HG02642 (cell line): ENCODE results near the gene SUGP2.
"Not testable (repeated sequence)": the region's sequence is repeated elsewhere in the genome, so short reads cannot be mapped to it uniquely, and the experiment has no call there.

Experiments used
- ATAC-seq: cut with Tn5 transposase; IDR thresholded peaks from one replicate; pipeline ENCODE4 v1.9.1; 2021; ENCODE audit warnings: mild to moderate bottlenecking; ENCODE audit not compliant: unreplicated experiment, poor library complexity

The SUGP2 gene

DNA sequence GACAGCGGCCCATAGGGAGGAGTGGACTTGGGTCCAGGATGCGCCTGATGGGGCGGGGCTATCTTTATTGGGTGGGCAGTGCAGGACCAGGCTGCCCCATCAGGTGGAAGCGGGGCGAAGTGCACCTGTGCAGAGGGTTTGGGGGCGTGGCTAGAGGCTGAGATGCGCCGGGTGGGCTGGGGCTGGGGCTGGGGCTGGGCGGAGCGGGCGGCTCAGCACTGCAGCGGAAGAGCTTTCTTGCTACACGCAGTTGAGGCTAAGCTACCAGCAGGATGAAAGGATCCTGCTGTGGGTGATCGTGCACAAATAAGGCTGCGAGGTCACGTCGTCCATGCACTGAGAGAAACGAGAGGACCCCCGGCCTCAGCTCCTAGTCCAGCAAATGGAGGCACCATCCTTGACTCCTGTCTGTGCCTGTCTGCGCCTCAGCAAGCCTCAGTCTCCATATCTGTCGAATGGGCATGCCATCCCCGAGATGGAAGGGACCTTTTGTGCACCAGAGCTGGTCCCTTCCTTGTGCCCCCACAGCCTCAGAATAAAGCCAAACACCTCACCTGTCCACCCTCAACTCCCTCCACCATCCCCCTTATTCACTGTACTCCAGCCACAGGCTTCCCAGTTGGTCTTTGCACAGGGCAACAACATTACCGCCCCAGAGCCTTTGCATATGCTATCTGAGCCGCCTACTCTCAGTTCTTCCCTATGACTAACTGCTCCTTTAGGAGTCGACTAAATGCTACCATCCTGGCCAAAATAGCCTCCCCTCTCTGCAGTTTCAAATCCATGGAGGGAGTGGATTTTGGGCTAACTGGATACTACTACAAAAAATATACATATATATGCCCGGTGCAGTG lies 71.3 kb downstream of the SUGP2 start:
- ATAC-seq: no peak

DNA sequence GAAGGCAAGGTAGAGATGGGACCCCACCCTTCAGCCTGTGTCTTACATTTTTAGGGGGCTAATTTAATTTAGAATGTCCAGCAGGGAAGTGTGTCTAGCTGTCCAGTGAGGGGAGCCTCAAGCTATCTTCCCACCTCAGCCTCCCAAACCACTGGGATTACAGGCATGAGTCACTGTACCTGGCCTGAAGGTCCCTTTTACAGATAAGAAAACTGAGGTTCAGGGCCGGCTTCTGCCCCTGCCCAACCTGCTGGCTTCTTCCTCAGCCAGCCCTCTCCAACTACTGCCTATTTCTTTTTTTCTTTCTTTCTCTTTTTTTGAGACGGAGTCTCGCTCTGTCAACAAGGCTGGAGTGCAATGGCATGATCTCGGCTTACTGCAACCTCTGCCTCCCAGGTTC lies 72.9 kb downstream of the SUGP2 start:
- no peak for ATAC-seq

GRCh38 chr19:18955042-18955441 lies 78.3 kb downstream of the SUGP2 start:
- ATAC-seq: no peak

GRCh38 chr19:18954094-18954493 lies 79.2 kb downstream of the SUGP2 start:
- no peak for ATAC-seq

- not testable (repeated sequence) for ATAC-seq
These were observed 80.8 kb downstream of the SUGP2 start for GRCh38 chr19:18952364-18953003.

DNA sequence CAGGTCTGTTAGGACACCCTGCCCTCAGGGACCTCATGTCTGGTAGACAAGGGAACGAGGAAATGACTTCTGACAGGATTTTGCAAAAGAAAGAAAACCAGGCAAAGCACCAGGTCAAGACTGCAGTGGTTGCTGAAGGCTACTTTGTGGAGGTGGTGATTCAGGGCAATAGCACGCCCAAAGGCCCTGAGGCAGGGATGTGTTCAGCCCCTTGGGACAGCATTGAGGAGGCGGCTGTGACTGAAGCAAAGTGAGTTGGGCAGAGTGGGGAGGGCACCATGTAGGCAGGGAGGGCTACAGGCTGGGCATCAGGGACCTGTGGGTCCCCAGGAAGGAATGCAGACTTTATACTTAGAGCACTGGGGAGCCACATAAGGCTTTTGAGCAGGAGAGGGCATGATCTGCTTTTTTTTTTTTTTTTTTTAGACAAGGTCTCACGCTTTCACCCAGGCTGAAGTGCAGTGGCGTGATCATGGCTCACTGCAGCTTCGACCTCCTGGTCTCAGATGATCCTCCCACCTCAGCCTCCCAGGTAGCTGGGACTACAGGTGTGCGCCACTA lies 81.5 kb downstream of the SUGP2 start:
- ATAC-seq: no peak

DNA sequence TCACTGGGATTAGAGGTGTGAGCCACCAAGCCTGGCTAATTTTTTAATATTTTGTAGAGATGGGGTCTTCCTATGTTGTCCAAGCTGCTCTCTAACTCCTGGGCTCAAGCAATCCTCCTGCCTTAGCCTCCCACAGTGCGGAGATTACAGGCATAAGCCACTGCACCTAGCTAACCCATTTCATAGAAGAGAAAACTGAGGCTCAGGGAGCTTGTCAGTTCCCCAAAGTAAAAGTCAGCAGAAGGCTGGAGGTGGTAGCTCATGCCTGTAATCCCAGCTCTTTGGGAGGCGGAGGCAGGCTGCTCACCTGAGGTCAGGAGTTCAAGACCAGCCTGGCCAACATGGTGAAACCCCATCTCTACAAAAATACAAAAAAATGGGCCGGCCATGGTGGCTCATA lies 83.5 kb downstream of the SUGP2 start:
- no peak for ATAC-seq

DNA sequence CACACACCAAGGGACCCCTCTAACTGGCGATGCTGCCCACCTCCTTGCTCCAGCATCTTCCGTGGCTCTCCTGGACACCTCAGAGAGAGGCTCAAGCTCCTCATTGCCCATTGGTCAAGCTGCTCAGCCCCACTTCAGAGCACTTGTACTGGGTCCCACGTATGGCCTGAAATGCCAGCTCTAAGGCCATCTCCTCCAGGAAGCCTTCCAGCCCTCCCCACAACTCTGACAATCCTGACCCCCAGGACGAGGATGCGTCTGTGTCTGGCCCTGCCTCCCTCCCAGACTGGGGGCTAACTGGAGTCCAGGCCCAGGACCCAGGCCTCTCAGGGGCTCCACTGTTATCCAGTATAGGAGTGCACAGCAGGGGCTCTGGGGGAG lies 84.4 kb downstream of the SUGP2 start:
- ATAC-seq: no peak

DNA sequence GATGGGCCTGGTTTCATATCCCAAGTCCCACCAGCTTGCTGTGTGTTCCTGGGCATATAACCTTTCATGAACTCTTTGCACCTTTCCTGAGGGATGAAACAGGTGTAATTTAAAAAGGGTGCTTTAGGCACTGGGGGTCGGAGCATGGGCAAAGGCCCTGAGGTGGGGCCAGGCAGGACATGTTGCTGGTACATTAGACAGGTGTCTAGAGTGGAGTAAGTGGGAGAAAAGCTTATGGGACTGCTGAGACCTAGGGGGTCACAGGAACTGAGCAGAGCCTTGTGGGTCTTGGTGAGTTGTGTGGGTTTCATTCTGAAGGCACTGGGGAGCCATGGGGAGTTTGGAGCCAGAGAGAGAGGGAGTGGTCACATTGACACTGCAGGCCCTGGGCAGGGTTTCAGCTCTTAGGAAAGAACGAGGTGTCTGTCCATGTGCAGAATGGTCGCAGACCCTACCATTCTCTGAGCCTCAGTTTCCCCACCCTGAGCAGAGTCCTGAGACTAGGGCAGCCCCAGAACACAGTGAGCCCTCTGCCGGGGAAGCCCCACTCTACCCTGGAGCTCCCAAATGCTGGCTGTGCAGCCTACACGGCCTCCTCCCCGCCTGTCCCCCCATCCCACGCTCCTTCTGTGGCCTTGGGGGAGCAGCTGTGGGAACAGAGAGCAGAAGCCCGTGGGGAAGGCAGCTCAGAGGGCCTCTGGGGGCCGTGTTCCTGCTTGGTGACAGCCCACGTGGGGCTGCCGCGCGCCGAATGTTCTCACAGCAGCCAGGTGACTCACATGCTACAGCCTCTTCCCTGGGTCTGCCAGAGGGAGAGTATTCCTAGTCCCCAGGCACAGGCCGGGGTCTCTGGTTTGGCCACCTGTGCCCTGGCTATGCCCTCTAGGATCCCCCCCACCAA lies 85.0 kb downstream of the SUGP2 start:
- no peak for ATAC-seq

DNA sequence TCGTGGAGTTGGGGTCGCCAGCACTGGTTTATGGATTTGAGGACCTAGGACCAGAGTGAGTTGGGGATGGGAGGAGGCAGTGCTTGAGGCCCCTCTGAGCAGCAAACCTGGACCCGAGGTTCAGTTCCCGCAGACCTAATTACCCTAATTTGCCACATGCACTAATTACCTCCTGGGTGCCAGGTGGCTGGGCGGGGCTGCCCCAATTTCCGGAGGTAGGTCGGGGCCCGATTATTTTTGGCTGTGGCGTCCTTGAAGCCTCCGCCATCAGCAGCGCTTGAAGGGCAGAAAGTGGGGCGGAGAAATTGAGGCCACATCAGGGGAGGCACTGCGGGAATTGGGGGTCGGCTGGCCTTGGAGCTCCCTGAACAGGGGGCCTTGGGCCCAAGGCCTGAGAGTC lies 86.4 kb downstream of the SUGP2 start:
- no peak for ATAC-seq

DNA sequence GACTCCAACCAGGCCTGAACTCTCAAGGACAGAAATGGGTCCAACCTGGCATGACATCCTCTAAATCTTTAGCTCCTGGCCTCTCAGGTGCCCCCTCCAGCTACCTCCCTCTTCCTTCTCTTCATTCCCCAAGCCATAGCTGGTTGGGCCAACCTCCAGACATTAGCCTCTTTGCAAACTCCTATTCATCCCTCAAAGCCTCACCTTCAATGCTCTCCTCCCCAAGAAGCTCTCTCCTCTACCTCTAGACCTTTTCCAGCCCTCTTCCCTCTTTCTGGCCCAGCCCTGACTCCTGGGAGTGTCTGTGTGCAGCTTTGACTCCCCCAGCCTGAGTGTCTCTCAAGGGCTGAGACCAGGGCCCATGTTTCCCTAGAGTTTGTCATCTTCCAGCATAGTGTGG lies 87.0 kb downstream of the SUGP2 start:
- ATAC-seq: no peak

GRCh38 chr19:18945297-18945696 lies 88.0 kb downstream of the SUGP2 start:
- ATAC-seq: no peak

DNA sequence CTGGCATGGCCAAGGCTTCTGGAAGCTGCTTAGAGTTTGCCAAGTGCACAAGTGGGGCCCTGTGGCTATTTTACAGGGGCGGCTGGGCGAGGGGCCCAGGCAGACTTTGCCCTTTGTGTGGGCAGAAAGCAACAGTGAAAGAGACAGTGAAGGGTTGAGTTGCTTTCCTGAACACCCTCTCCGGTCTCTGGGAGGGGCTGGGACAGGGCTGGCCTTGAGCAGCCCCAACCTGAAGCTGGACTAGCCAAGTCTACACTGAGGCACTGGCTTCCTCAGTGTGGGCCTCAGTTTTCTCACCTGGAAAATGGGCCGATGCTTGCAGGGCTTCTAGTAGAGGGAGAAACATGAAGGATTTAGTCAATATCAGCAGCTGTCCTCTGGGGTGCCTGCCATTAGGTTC lies 89.9 kb downstream of the SUGP2 start:
- ATAC-seq: no peak

DNA sequence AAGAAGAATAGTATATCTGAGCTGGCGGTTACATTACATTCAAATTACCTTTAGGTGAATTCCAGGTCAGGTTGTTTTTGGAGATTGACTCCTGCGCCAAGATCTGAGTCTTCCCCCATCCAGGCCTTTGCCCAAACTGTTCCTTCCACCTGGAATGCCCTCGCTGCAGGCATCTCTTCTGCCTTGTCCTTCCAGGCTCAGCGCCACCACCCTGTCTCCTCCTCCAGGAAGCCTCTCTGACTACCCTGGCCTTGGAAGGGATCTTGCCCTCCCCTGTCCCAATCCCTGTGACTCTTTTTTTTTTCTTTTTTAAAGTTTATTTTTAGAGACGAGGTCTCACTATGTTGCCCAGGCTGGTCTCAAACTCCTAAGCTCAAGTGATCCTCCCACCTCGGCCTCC lies 90.6 kb downstream of the SUGP2 start:
- no peak for ATAC-seq

DNA sequence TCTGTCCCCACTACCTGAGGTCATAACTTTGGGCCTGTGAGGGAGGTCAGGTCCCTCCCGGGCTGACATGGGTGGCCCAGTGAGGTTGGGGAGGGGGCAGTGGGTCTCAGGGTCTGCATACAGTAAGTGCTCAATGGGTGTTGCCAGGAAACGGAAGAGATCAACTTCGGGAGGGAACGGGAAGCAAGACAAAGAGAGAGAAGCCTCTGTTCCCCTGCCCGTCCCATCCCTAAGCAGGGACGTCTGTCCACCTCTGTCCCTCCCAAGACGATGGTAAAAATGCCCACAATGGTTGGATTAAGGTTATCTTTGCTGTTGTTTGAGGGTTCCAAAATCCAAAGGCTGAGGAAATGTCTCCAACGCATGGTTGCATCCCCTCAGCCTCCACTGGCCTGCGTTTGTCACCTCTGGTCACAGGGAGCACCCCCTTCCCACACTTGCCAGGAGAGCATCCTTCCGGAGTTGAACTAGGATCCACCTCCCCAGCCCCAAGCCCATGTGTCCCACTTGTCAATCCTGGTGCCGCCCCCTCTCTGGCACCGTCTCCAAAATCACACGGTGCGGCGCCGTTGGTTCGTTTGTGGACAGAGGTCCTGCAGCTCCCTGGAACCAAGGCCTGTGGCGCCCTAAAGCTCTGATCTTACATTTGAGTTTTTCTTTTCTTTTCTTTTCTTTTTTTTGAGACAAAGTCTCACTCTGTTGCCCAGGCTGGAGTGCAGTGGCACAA lies 91.5 kb downstream of the SUGP2 start:
- no peak for ATAC-seq
